ENCODE results near the gene SNRPB2.

SNRPB2 gene

DNA sequence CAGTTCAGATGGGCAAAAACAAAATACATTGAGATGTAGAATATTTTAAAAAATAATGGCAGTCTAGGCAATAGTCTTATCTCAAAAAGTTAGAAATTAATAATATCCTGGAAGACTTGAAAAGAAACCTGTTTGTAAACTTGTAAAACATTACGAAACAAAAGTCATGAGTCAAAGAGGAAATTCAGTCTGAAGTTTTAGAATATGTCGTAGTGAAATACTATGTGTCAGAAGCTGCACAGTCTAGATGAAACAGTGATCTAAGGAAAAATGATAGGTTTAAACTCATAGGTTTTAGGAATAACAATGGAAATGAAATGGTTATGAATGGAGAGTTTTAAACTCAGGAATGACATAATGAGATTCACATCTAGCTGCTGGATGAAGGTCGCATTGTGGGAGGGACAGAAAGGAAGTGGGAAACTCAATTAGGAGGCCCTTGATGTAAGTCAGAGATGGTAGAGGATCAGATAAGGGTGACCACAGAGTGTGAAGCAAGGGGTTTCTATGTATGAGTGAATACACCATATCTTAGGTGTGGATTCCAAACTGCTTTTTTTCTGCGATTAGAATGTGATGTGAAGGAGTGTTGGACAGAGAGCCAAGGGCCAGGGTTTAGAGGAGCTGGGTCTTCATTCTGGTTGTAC is 2.8 kb downstream of the SNRPB2 start:
- DNase-seq (ENCODE audit: low read depth in 2 of 2): no peak

DNA sequence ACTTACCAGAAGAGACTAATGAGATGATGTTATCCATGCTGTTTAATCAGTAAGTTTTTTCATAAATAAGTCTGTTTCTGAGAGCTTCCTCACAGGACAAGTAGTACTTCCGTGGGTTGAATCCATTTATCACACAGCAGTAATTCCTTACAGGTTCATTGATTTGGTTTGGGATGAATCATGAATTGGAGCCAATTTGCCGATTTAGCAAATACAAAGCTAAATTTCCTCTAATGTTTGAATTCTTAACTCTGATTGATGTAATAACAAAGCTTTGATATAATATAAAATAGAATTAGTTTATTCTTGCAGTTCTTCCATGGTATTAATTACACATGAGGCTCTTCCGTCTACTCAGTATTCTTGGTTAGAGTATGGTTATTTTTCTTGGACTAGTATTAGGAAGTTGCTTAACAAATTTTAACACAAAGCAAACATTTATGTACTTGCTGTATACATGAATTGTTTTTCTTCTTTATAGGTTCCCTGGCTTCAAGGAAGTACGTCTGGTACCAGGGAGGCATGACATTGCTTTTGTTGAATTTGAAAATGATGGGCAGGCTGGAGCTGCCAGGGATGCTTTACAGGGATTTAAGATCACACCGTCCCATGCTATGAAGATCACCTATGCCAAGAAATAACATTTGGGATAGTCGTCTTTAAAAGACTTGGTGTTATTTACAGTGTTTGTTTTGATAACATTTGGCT is 10.7 kb downstream of the SNRPB2 start:
- DNase-seq (ENCODE audit: low read depth in 2 of 2): no peak

DNA sequence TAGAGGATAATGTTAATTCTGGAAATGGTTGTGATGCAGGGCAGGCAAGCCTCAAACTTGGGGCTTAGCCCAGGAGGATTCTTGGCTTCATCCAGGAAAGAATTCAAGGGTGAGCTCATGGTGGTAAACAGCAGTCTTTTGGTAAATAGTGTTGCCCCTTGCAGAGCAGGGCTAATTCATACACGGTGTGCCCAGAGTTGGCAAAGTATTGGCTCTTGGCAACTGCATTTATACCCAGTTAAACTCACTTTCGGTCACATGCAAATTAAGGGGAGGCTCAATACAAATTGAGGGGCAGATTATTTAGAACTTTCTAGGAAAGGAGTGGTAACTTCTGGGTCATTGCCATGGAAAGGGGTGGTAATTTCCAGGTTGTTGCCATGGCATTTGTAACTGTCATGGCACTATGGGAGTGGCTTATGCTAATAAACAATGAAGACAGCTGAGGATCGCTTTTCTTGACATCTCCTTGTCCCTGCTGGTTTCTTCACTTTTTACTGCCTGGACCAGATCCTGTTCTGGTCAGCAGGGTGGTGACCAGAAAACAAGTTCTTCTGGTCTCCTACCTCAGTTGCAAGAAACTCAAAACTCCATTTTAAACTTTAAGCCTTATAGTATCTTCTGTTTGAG is 14.5 kb downstream of the SNRPB2 start:
- no peak for DNase-seq (ENCODE audit: low read depth in 2 of 2)

DNA sequence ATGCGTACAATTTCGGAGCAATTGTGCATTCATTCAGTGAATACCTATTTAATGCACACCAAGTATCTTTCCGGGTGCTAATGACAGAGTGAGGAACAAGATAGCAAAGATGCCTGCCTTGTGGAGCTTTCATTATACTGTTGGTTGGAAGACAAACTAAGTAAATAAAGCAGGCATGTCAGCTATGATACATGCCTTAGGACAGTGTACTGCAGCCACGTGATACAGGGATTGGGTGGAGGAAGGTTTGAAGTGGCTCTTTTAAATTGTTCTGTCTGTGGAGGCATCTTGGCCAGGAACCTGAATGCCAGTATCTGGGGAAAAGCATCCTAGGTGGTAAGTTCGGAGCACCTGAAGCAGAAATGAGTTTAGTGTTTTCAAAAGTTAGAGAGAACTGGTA is 15.4 kb downstream of the SNRPB2 start:
- DNase-seq (ENCODE audit: low read depth in 2 of 2): no peak

DNA sequence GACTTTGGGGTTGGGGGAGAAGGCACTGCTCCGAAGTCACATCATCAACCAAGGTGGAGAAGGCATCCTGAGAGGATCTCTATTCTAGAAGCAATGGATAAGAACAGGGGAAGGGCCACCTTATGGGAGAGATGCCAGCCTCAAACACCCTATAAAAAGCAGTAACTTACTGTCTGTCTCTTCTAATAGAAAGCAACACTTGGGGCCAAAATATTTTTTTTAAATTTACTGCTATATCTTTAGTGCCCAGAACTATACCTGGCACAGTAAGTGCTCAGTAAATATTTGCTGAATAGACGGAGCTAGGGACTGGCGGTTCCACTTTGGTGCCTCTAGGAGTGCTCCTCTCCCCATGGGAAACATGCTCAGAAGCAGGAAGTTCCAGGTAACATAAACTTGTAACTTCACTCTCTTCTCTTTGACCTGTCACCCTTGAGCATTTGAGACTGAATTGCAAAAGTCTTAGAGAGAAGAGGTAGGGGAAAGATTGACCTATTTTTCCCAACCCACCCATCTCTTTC is 17.5 kb downstream of the SNRPB2 start:
- DNase-seq (ENCODE audit: low read depth in 2 of 2): no peak

DNA sequence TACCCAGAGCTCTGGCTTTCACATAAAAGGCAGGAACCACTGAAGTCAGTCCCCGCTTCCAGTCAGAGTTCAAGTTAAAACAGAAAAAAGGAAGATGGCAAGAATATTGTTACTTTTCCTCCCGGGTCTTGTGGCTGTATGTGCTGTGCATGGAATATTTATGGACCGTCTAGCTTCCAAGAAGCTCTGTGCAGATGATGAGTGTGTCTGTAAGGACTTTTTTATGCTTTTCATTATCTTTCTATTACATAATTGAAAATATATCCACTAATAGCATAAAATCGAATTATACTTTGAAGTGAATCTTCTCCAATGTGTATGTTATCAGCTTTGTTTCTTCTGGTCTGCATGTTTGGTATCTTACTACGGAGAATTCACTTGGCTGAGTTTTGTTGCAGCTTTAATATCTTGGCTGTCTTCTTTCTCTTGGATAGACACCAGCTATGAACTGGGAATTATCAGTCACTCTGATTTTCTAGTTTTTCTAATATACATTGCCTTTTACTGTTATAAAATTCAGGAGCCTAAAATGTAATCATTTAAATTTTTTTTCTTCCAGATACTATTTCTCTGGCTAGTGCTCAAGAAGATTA is 18.6 kb downstream of the SNRPB2 start, which contains the start of gene OTOR:
OTOR (plus strand) TSS at position 51 of the 593 bp plus-strand sequence; CDS start at position 95, 44 bp downstream.
- no peak for DNase-seq (ENCODE audit: low read depth in 2 of 2)

DNA sequence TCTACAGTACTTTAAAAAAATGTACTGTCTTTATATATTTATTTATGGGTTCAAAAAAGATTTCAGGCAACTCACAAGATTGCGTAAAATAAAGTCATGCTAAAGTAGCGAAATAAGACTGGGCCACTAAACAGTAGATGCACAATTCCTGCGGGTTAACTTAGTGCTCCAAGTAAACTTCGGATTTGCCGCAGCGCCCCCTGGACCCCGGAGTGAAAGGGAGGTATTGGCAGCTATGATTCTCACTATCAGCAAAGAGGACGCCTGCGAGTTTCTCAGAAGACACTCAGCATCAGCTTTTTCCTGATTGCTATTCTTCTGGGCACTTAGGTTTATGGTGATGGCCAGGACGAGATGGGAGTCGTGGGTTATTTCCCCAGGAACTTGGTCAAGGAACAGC is 19.7 kb downstream of the SNRPB2 start:
- DNase-seq (ENCODE audit: low read depth in 2 of 2): no peak

DNA sequence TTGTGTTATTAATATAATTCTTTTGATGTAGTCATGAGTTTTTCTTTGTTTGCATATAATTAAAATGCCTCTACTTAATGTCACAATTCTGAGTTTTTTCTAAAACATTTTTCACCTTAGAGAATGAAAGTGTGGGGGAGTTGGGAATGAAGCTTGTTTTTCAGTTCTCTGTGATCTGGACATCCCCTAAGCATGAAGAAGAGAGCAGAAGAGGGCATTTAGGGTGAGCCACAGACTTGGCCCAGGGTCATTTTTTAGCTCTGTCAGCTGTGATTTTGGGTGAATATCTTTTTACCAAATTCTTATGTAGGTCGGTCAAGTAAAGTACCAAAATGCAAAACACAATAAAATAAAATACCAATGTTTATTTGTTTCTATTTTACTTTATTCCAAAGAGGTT is 22.3 kb downstream of the SNRPB2 start:
- DNase-seq (ENCODE audit: low read depth in 2 of 2): no peak

DNA sequence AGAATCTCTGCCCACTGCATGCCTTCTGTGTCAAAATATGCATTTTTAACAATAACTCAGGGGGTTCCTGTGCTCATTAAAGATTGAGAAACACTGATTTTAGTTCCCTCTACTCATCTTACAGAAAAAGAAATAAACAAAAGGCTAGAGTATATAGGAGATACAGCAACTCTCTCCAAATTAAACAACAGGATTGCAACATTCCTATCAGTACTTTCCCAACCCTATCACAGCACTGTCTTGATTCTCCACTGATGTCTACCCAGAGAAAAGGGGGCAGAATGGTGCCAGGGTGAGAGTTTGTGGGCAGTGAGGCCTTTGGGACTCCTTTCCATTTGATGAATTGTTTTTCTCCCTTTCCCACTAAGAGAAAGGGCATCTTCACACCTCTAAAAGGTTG is 23.1 kb downstream of the SNRPB2 start:
- DNase-seq (ENCODE audit: low read depth in 2 of 2): no peak

DNA sequence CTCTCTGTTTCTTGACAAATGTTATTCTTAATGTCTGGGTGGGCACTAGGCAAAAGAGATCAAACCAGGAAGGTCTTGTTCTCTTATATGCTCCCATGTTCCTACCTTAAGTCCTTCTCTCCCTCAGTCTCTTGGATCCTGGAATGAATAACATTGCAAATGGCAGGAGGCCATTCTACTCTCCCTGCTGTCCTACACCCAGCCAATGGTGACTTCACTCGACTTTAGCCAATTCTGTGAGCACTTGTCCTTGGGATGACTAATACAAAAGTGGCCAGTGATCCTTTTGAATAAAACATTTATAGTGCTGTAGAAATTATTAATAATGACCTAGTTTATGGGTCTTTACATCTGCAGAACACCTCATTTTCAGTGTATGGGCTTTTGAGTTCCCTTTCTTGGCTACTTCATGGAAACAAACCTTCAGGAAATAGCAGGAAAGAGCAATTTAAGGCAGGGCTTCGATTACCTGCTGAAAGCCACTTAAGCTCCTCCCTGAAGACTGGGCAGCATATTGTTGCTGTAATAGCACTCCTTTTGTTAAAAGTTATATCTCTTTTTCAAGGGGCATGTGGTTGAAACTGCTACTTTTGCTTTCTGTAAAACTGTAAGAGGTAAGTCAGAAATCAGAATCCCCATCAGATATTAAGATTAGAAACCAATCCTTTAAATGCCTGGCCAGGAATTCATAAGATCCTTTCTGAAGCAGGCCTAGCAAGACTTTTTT is 28.8 kb downstream of the SNRPB2 start:
- DNase-seq (ENCODE audit: low read depth in 2 of 2): no peak

DNA sequence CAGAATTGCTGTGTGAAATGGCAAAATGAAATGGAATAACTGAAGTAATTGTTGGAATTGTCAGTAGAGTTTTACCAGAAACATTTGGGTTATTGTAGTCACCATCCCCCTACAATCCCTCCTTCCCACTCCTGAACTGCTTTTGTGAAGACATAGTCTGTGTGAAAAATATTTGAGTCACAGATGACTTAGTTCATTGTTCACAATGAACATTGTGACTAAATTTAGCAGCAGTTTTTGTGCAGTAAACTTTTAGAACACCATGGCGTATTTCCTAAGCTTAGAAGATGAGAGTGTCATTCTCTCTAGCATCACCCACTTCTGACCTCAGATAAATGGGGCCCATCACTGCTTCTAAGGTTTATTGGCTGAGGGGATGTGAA is 29.3 kb downstream of the SNRPB2 start:
- no peak for DNase-seq (ENCODE audit: low read depth in 2 of 2)

DNA sequence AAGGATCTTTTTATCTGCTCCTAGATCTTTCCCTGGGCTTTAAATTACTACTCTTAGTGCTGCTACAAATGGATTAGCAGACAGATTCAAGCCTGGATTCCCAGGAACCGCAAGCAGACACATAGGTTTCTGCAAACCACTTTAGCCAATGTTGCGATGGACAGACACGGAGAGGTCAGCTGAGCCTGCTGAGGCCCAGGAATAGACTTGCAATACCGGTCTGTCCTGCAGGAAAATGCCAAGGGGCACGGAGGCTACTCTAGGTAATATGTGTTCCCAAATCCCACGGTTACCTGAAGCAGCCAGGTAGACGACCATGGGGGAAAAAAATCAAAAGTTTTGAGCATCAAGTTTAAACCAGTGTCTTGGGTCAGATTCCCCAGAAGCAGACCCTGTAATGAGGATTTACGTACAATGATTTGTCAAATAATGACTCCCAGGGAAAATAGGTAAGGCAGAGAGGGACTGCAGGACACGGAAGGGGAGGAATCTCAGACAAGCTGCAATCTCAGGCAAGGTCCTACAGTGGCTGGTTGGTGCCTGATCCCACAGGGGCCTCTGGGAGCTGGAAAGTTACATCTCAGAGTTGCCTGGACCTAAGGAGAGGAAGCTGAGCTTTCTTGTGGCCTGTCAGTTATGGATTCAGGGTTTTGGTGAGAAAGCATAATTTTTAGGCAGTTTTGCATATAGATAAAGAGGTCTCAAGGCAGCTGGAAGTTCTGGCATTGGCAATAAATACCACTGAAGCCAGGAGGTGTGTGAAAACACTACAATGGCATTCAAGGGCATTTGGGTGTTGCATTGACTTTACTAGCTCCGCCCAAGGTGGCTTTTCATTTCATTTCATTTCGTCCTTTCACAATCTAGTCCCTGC is 30.8 kb downstream of the SNRPB2 start:
- DNase-seq (ENCODE audit: low read depth in 2 of 2): no peak

DNA sequence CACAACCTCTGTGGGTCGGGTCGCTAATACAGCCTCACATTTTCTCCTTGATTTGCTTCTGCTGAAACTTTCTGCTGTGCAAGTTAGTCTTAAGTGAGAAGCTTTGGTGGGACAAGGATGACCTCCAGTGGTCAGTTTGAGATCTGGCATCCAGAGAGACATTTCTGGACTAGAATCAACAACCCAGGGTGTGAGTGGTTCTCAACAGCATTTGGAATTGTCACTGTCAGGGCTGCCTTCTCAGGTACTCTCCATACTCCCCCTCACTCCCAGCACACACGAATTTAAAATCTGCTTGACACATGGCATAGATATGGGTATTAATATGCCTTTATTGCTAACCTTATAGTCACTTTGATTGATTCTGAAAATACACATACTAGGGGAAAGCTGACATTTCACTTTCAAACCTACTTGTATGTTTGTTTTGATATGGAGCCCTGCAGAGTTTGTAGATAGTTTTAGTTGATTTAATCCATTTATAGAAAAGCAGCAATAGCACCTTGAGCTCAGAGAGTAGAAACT is 31.5 kb downstream of the SNRPB2 start:
- DNase-seq (ENCODE audit: low read depth in 2 of 2): no peak

DNA sequence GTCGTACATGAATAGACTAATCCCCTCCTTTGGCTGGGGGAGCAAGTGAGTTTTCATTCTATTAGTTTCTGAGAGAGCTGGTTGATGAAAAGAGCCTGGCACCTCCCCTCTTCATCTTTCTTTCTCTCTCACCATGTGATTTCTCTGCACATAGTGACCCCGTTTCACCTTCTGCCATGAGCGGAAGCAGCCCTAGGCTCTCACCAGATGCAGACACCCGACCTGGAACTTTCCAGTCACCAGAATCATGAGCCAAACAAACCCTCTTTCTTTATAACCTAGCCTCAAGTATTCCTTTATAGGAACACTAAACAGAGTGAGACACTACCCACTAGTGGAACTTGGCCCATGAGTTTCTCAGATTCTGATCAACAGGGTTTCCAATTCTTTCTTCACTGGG is 34.7 kb downstream of the SNRPB2 start:
- DNase-seq (ENCODE audit: low read depth in 2 of 2): no peak

DNA sequence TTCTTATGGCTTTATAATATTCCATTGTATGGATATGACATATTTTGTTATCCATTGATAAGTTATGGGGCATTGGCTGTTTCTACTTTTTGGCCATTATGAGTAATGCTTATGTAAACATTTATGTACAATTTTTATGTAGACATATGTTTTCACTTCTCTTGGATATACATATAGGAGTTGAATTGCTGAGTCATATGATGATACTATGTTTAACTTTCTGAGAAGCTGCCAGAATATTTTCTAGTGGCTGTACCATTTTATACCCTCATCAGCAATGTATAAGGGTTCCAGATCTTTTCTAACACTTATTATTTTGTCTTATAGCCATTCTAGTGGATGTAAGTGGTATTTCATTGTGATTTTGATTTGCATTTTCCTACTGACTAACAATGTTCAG is 41.4 kb downstream of the SNRPB2 start:
- no peak for DNase-seq (ENCODE audit: low read depth in 2 of 2)

DNA sequence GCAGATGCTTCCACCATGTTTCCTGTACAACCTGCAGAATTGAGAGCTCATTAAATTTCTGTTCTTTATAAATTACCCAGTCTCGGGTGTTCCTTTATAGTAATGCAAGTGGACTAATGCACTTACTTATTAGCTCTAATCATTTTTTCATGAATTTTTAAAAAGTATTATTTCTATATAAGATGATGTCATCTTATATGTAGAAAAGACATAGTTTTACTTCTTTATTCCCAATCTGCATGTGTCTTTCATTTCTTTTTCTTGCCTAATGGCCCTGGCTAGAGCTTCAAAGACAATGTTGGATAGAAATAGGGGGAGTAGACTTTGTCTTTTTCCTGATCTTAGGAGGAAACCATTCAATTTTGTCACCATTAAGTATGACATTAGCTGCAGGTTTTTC is 46.1 kb downstream of the SNRPB2 start:
- no peak for DNase-seq (ENCODE audit: low read depth in 2 of 2)

DNA sequence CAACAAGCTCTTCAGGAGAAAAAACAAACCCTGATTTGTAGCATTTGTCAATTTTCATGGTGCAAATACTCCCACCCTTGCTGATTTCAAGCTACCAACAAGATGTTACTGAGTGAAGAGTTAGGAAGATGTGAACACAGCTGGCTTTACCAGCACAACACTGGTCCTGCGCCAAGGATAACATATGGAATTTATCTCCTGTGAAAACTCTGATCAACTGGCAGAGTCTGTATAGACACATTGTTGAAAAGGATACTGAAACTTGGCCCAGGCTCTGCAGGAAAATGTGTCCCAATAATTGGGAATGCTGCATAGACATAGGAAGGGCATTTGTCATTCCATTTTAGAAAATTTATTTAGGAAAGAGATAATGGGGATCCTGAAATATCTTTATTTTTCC is 47.3 kb downstream of the SNRPB2 start:
- DNase-seq (ENCODE audit: low read depth in 2 of 2): no peak

DNA sequence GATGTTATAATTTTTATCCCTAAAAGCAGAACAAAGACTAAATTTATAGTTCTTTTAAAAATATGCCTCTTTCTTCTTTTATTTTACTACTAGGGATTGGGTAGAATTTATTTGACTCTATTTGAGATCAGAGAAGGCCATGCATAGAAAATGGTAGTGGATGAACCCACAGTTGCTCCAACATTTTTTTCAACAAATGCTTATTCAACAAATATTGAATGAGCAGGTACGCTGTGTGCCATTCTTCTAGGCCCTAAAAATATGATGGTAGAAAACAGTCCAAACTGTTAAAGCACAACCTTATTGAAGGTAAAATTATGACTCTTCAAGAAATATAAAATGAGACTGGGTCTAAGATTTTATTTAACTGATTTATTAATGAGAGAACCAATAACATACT is 48.3 kb downstream of the SNRPB2 start:
- no peak for DNase-seq (ENCODE audit: low read depth in 2 of 2)

DNA sequence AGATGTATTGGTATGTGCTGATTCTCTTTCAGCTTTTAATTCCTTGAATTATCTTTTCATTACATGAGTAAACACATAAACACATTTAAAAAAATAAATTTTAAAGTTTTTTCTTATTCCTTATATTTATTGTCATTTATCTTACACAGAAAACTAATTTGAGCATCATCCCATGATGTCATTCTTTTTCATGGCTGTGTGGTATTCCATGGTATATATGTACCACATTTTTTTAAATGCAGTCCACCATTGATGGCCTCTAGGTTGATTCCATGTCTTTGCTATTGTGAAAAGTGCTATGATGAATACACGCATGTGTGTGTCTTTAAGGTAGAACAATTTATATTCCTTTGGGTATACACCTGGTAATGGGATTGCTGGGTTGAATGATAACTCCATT is 51.7 kb downstream of the SNRPB2 start:
- DNase-seq (ENCODE audit: low read depth in 2 of 2): no peak

DNA sequence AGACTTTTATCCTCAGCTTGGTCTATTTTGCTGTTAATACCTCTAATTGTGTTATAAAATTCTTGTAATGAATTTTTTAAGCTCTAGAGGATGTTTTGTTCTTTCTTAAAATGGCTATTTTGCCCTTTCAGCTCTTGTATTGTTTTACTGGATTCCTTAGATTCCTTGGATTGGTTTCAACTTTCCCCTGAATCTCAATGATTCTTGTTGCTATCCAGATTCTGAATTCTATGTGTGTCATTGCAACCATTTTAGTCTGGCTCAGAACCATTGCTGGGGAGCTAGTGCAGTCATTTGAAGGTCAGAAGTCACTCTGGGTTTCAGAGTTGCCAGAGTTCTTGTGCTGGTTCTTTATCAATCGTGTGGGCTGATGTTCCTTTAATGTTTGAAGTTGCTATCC is 55.4 kb downstream of the SNRPB2 start:
- no peak for DNase-seq (ENCODE audit: low read depth in 2 of 2)

Measured in stimulated activated CD8-positive, alpha-beta memory T cell treated with anti-CD3 and anti-CD28 coated beads, Interleukin-7, amount 100 ng/mL, for 1 hour (primary cell).